ENCODE data around the gene FGD2.

FGD2 gene, protein sequence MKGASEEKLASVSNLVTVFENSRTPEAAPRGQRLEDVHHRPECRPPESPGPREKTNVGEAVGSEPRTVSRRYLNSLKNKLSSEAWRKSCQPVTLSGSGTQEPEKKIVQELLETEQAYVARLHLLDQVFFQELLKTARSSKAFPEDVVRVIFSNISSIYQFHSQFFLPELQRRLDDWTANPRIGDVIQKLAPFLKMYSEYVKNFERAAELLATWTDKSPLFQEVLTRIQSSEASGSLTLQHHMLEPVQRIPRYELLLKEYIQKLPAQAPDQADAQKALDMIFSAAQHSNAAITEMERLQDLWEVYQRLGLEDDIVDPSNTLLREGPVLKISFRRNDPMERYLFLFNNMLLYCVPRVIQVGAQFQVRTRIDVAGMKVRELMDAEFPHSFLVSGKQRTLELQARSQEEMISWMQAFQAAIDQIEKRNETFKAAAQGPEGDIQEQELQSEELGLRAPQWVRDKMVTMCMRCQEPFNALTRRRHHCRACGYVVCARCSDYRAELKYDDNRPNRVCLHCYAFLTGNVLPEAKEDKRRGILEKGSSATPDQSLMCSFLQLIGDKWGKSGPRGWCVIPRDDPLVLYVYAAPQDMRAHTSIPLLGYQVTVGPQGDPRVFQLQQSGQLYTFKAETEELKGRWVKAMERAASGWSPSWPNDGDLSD

DNA sequence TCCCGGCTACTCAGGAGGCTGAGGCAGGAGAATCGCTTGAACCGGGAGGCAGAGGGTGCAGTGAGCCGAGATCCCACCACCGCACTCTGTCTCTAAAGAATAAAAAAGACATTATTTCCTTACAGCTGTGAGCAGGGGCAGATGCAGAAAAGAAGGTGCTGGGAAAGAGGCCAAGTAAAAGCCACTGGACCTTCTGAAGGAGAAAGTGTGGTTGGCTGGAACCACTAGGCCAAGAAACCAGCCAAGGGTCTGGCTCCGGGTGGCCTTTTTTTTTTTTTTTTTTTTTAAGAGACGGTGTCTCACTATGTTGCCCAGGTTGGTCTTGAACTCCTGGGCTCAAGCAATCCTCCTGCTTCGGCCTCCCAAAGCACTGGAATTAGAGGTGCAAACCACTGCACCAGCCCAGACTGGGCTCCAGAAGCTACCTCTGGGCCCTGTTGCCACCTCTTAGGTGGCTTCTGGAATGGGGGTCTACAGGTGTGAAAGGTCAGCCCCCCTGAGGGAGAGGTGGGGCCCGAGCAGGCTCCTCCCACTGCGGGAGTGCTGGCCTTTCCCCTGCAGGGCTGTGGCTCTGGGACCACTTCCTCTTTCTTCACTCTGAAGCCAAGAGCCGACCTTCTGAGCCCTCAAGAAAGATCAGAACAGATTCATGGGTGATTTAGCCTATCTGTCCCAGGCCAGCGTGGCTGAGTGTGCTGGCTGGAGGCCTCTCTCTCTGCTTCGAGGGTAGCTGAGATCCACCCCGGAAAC lies at the start of gene FGD2:
FGD2 (plus strand) TSS at position 595 of the 750 bp plus-strand sequence. CDS start 163 bp downstream, outside the sequence.
- peak; percentile 17 to 74 for DNase-seq

DNA sequence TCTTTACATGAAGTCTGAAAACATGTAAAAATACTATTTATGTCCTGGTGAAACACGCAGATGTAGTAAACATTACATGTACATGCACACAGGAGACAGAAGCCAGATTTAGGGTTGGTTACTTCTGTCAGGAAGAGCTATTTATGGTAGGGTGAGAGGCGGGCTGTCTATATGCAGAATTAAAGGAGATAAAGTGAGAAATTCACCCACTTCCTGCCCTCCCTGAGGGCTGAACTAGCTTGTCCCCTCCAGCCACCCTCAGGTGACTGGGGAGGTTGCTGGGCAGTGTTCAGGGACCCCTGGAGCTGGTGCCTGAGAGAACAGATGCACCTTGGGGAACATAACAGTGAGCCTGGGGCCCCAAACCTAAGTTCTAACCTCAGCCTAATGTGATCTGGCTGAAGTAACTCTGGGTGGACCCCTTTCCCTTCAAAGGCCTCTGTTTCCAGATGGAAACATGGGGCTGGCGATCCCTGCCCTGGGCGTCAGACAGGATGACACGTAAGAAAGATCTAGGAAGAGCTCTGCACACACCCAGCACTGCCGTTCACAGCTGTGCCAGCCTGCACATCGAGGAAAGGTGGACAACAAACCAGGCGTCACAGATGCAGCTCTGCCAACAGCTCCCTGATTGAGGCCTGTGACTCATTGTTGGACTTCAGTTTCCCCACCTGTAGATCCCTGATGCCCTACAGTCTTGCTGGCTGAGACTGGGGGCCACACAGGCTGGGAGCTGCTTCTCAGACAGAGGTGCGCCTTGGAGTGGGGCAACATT lies 49.6 kb upstream of the FGD2 start:
- no peak for DNase-seq

DNA sequence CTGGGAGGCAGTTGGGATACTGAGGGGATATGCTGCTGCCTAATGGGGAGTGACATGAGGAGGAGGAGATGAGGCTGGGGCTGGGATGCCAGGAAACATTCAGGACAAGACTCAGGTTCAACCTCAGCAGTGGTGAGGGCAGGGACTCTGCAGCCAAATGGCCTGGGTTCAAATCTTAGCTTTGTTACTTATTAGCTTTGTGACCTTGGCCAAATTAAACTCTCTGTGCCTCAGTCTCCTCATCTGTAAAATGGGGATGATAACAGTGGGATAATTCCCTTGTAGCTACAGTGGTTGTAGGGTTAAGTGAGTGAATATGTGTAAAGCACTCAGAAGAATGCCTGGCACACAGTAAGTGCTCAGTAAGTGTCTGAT lies 49.0 kb upstream of the FGD2 start:
- DNase-seq: no peak

DNA sequence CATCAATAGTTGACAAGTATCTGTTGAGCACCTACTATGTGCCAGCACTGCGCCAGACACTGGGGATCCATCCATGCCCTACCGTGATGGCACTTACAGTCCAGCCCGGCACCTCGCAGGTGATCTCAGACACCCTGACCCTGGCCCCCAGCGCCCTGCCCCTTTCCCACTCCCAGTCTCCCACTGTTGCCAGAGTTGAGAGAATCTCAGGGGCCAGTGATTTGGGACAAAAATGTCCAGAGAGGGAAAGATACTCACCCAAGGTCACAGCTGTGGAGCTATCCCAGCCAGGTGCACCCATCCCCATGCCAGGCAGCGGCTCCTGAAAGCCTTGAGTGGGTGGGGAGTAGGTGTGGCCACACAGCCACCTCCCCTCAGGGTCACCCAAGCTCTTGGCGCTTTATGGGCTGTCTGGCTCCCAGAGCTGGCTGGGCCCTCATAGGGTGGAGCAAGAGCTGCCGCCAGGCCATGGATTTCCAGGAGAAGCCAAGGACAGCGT lies 47.6 kb upstream of the FGD2 start:
- no peak for DNase-seq

DNA sequence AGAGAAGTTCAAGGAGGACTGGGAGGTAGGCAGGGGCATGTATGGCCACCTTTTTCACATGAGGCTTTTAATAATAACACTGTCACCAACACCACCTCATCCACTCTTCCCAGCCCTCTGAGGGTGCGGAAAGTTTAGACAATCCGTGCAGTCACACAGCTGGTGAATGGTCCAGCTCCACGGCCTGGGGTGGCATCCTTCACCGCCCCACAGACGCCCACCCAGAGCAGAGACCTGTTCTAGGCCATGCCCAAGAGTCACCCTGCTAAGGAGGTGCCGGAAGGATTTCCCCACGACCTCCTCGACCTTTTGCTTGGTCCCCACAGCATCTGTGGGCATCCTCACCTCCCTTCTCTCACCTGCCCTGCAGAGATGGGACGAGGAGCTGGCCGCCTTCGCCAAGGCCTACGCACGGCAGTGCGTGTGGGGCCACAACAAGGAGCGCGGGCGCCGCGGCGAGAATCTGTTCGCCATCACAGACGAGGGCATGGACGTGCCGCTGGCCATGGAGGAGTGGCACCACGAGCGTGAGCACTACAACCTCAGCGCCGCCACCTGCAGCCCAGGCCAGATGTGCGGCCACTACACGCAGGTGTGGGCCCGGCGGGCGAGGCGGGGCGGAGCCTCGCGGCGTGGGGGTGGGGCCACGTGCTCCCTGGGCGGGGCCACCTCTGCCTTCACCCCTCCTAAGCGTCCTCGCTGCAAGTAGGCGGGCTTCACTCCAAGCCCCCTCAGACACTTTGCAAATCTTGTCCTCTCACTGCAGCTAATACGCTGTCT lies 46.5 kb upstream of the FGD2 start:
- DNase-seq: no peak

DNA sequence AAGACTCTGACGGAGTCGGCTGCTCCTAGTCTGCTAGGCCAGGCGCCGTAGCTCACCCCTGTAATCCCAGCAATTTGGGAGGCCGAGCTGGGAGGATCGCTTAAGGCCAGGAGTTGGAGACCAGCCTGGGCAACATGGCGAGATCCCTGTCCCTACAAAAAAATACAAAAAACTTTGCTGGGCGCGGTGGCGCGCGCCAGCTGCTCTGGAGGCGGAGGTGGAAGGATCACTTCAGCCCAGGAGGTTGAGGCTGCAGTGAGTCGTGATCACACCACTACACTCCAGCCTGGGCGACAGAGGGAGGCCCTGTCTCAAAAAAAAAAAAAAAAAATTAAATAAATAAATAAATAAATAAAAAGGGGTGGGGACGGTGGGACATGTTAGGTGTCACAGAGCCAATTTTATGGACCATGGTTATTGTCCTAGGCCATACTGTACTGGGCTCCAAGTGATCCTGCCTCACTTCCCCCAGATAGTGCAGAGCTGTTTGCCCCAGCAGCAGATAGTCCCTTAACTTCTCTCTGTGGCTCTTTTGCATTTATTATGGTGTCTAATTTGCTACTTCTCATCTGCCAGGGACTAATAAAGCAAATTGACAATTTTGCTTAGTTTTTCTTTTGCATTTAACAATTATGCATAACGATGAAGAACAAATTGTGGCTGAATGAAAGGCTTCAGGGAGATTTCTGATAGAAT lies 45.8 kb upstream of the FGD2 start:
- no peak for DNase-seq

DNA sequence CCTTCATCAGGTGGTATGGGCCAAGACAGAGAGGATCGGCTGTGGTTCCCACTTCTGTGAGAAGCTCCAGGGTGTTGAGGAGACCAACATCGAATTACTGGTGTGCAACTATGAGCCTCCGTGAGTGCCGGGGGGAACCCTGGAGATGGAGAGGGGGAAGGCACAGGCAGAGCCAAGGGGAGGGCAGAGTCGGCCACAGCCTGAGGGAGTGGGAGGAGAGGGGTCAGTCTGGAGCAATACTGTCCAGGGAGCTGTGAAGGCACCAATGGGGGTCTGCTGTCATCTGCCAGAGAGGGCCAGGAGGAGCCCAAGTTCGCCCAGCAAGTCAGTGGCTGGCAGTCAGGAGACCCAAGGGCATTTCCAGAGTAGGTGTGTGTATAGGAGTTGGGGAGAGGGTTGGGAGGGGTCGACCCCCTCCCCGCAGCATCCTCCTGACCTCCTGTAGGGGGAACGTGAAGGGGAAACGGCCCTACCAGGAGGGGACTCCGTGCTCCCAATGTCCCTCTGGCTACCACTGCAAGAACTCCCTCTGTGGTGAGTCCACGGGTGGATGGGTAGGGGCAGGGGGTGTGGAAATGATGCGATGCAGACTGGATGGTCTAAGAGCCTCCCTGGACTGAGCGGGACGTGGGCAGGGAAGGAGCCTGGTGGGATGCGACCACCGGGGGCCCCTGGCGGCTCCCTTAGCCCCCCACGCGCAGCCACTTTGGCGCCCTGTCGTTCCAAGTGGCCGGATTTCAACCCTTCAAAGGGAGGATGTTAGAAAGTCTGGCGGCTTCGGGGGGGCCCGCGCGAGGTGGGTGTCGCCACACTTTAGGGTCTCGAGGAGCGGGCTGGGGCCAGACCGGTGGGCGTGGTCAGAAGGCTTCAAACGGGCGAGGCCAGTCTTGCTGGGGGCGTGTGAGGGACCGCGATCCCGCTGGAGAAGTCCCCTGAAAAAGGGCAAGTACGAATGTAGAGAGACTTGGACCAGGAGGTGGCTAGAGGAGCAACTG lies 43.7 kb upstream of the FGD2 start:
- no peak for DNase-seq

DNA sequence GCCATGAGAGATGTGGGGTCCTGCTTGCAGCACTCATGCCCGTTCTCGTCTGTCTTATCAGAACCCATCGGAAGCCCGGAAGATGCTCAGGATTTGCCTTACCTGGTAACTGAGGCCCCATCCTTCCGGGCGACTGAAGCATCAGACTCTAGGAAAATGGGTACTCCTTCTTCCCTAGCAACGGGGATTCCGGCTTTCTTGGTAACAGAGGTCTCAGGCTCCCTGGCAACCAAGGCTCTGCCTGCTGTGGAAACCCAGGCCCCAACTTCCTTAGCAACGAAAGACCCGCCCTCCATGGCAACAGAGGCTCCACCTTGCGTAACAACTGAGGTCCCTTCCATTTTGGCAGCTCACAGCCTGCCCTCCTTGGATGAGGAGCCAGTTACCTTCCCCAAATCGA lies 42.6 kb upstream of the FGD2 start:
- peak; percentile 92 for DNase-seq

DNA sequence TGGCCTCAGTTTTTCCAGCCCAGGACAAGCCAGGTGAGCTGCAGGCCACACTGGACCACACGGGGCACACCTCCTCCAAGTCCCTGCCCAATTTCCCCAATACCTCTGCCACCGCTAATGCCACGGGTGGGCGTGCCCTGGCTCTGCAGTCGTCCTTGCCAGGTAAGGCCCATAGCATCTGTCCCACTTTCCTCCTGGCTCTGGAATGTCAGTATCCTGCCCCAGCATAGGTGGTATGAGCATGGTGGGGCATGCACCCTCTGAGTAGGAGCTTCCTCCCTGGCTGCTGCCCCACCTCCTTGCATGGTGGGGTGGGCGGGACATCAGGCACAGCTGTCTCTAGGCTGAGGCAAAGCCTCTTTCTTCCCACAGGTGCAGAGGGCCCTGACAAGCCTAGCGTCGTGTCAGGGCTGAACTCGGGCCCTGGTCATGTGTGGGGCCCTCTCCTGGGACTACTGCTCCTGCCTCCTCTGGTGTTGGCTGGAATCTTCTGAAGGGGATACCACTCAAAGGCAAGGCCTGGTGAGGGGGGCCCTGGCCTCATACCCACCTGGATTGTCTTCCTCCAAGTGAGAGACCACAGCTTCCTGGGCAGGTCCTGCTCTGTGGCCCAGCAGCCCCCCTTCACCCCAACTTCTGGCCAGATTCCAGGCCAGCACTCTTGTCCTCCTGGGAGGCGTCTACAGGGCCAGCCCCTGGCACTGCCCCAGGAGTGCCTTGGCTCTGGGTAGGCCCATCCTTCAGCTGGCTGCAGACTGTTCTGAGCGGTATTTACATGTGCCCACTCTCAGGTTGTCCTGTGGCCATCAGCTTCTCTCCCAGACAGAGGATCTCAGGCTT lies 41.8 kb upstream of the FGD2 start:
- DNase-seq: peak; percentile 50 to 66

DNA sequence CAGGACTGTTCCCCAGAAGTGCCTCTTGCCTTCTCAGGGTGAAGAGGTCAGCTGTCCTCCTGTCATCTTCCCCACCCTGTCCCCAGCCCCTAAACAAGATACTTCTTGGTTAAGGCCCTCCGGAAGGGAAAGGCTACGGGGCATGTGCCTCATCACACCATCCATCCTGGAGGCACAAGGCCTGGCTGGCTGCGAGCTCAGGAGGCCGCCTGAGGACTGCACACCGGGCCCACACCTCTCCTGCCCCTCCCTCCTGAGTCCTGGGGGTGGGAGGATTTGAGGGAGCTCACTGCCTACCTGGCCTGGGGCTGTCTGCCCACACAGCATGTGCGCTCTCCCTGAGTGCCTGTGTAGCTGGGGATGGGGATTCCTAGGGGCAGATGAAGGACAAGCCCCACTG lies 41.1 kb upstream of the FGD2 start:
- DNase-seq: no peak

DNA sequence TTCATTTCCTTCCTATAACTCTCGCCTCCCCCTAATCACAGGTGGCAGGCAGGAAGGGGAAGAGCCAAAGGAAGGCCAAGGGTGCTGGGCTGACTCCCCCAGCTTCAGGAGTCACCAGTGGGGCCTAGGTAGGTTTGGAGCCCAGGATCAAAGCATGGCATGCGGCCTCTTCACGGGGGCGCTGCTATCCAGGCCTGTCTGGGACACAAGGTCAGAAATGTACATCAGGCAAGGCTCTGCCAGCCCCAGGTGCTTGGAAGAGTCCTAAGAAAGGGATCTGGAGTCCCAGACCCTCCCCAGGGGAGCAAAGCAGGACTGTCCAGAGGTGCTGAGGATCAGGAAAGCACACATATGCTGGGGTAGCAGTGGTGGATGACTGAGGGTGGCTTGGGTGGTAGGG lies 40.5 kb upstream of the FGD2 start:
- no peak for DNase-seq

DNA sequence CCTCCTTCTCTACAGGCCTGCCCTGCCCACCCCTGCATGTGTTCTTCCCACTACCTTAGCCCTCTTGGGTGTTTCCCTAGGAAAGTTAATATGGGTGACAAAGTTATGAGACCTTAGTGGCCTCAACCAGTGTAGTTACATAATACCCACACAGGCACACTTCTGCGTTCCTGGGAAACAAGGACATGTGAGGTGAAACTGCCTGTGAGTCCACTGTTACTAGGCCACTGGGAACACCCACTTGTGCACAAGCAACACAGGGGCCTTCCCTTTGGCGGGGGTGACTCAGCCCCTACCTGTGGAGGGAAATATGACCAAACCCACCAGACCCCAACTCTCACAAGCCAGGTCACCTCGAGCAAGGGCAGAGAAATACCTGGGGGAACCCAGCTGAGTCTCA lies 38.2 kb upstream of the FGD2 start:
- no peak for DNase-seq

DNA sequence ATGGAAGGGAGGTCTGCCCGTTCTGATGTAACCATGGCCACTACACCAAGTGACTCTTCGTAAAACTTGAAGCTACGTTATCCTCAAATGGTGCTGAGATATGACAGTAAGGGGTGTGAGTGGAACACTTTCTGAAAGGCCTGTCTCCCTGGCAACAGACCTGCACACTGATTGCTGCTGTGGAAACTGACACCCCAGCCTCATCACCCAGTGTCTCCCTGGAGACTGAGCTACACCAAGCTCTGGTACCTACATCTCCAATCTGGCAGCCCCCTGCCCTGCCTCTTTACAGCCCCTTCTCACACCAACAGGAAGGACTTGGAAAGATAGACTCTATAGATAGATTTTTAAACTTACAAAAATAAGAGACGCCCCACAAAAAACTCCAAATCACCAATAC lies 37.7 kb upstream of the FGD2 start:
- DNase-seq: no peak

DNA sequence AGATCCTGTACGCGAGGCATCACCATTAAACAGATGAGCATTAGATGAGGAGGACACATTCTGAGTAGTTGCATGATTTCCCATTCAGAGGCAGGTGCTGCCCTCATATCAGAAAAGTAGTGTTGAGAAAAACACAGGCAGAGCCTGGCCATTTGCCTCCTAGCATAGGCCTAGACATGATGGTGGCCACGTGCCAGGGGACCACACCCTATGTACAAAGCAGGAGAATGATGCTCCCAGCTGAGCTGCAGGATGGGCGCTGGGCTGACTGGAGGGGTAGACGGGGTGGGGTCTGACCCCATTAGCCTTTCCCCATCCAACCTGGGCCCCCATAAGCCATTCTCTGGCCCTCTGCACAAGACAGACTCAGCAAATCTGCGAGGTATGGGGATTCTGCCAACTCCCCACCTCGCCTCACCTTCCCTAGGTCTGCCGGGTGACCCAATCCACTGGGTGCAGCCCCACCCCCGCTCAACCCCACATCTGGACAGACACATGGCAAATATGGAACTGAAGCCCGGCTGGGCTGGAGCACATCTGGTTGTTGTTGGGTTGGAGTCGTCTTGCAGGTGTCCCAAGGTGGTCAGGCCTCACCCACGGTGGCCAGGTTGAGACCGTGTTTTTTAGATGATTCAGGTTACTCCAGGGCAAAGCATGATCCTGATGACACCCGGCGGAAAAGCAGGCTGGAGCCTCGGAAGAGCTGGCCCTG lies 37.0 kb upstream of the FGD2 start:
- DNase-seq: no peak

DNA sequence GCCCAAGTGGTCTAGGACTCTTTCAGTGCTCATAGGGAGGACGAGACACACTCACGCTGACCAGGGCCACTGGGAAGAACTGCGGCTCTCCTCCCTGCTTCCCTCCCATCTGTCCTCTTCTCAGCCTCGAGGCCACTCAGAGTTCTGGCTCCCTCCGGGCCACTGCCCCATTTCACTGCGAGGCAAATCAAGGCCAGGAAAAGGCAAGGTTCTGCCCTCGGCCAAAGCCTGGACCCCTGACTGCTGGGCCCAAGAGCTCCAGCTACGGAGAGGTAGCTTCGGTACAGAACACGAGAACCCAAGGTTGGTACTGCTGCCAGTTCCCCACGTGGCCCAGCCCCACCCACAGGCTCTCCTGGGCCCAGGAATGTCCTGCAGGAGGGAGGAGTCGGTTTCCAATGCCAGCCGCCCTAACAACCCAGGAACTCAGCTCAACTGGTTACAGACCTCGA lies 36.2 kb upstream of the FGD2 start:
- DNase-seq: no peak

DNA sequence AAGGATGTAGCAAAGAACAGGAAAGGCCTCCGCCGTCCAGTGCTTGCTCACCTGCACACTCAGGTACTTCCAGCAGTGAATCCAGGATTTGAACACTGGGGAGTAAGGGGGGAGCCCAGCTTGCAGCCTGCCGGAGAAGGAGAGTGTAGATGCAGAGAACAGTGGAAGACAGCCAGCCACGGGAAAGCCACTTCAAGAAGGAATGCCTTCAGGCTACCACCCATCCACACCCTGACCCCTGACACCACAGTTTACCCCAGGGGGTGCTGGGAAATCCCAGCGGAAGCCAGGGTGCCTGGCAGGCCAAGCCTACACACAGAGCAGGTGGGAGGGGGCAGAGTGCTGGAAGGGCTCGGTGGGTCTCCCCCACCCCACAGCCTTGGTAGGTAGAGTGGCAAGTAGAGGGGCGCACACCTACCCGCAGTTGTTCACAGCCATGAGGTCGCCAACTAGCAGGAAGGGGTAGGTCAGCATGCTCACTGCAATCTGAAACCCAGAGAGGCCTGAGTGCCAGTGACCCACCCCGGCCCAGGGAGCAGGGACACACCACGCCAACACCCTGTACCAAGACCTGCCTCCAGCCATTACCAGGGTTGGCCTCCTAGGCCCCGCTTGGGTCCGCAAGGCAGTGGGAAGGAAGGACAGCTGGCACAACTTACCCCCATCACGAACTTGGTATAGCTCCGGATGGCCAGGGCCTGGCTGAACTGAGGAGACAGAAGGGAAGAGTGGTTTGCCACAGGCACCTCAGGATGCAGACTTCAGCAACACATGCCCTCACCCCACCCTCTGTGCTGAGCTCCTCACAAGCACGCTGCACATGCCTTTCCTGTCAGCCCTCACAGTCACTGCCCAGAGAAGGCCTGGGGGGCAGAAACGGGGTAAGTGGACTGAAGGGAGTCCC lies 35.2 kb upstream of the FGD2 start:
- DNase-seq: no peak

Measured in CD4-positive, alpha-beta T cell treated with Interleukin-4 for 1 hour (primary cell).